H9 (cell line): ENCODE measurements around the gene CCL17. TPM values are rescaled to one million over a fixed set of nuclear protein-coding genes. Genes with fewer than 3 reads are reported as not detected.
"Not testable (repeated sequence)": the region's sequence is repeated elsewhere in the genome, so short reads cannot be mapped to it uniquely, and the experiment has no call there.

Experiments
- DNase-seq: peaks from one replicate; pipeline ENCODE4 v3.0.0-alpha.2; 2017
- H2AFZ ChIP-seq: one replicate; pipeline ENCODE4 v1.6.1; 2013; ENCODE audit warnings: mild to moderate bottlenecking, low read length, control low read depth, moderate library complexity
- H2AK5ac ChIP-seq: 2 replicates; pipeline ENCODE4 v1.6.1; 2013; ENCODE audit warnings: low read length, control low read depth, mixed read lengths; ENCODE audit not compliant: insufficient read length
- H2BK120ac ChIP-seq: one replicate; pipeline ENCODE4 v1.6.1; 2013; ENCODE audit warnings: low read depth, mild to moderate bottlenecking, low read length, control low read depth, inconsistent platforms; ENCODE audit not compliant: poor library complexity, severe bottlenecking
- H2BK12ac ChIP-seq: 2 replicates; pipeline ENCODE4 v1.6.1; 2013; ENCODE audit warnings: low read length, control low read depth, mixed read lengths, low read depth; ENCODE audit not compliant: insufficient read length
- H2BK15ac ChIP-seq: 2 replicates; pipeline ENCODE4 v1.6.1; 2013; ENCODE audit warnings: low read depth, low read length, control low read depth
- H2BK20ac ChIP-seq: one replicate; pipeline ENCODE4 v1.6.1; 2013; ENCODE audit warnings: low read depth, mild to moderate bottlenecking, low read length, control low read depth, inconsistent platforms; ENCODE audit not compliant: poor library complexity, severe bottlenecking
- H2BK5ac ChIP-seq: 2 replicates; pipeline ENCODE4 v1.6.1; 2013; ENCODE audit warnings: low read length, control low read depth, mixed read lengths; ENCODE audit not compliant: insufficient read length
- H3K14ac ChIP-seq: 2 replicates; pipeline ENCODE4 v1.6.1; 2013; ENCODE audit warnings: low read length, control low read depth; ENCODE audit not compliant: insufficient read depth
- H3K18ac ChIP-seq: 2 replicates; pipeline ENCODE4 v1.6.1; 2013; ENCODE audit warnings: low read depth, mild to moderate bottlenecking, mixed read lengths, low read length, control low read depth; ENCODE audit not compliant: insufficient read length
- H3K23ac ChIP-seq: 2 replicates; pipeline ENCODE4 v1.6.1; 2013; ENCODE audit warnings: low read length, control low read depth, mixed read lengths, low read depth; ENCODE audit not compliant: insufficient read length
- H3K23me2 ChIP-seq: 2 replicates; pipeline ENCODE4 v1.6.1; 2013; ENCODE audit warnings: low read depth, mild to moderate bottlenecking, mixed read lengths, low read length, control low read depth; ENCODE audit not compliant: insufficient read length, poor library complexity, severe bottlenecking
- H3K27ac ChIP-seq: 2 replicates; pipeline ENCODE4 v1.5.1; 2013; ENCODE audit warnings: low read length, control low read depth, mixed read lengths, low read depth; ENCODE audit not compliant: insufficient read length
- H3K27me3 ChIP-seq: 2 replicates; pipeline ENCODE4 v1.6.1; 2013; ENCODE audit warnings: low read length, control low read depth, inconsistent platforms; ENCODE audit not compliant: insufficient read depth
- H3K4ac ChIP-seq: 2 replicates; pipeline ENCODE4 v1.6.1; 2013; ENCODE audit warnings: low read depth, mild to moderate bottlenecking, control low read depth, inconsistent platforms, low read length, moderate library complexity
- H3K4me1 ChIP-seq: 2 replicates; pipeline ENCODE4 v1.6.1; 2013; ENCODE audit warnings: low read length, control low read depth, inconsistent platforms; ENCODE audit not compliant: insufficient read depth
- H3K4me2 ChIP-seq: 2 replicates; pipeline ENCODE4 v1.6.1; 2013; ENCODE audit warnings: low read length, control low read depth, mixed read lengths; ENCODE audit not compliant: insufficient read length, insufficient read depth
- H3K56ac ChIP-seq: 2 replicates; pipeline ENCODE4 v1.6.1; 2013; ENCODE audit warnings: low read depth, mild to moderate bottlenecking, mixed read lengths, low read length, control low read depth; ENCODE audit not compliant: insufficient read length
- H3K79me1 ChIP-seq: 2 replicates; pipeline ENCODE4 v1.6.1; 2013; ENCODE audit warnings: low read depth, mild to moderate bottlenecking, moderate library complexity, low read length, control low read depth, inconsistent platforms; ENCODE audit not compliant: insufficient read depth, poor library complexity, severe bottlenecking
- H3K79me2 ChIP-seq: 2 replicates; pipeline ENCODE4 v1.6.1; 2013; ENCODE audit warnings: low read length, control low read depth, inconsistent platforms; ENCODE audit not compliant: insufficient read depth
- H3K9ac ChIP-seq: 2 replicates; pipeline ENCODE4 v1.6.1; 2013; ENCODE audit warnings: low read length, control low read depth, mixed read lengths; ENCODE audit not compliant: insufficient read length; ENCODE audit errors: extremely low read depth
- H3K9me3 ChIP-seq: one replicate; pipeline ENCODE4 v1.6.1; 2013; ENCODE audit warnings: low read depth, low read length, inconsistent platforms; ENCODE audit not compliant: control insufficient read depth
- H3T11ph ChIP-seq: one replicate; pipeline ENCODE4 v1.6.1; 2013; ENCODE audit warnings: mild to moderate bottlenecking, low read length, control low read depth, inconsistent platforms
- H4K20me1 ChIP-seq: one replicate; pipeline ENCODE4 v1.6.1; 2013; ENCODE audit not compliant: control insufficient read depth, insufficient read length, insufficient read depth
- H4K5ac ChIP-seq: 2 replicates; pipeline ENCODE4 v1.6.1; 2013; ENCODE audit warnings: low read depth, mild to moderate bottlenecking, mixed read lengths, low read length, control low read depth; ENCODE audit not compliant: insufficient read length
- H4K8ac ChIP-seq: replicated peaks from 2 replicates; pipeline ENCODE4 v1.6.1; 2013; ENCODE audit warnings: low read length, control low read depth, mixed read lengths, low read depth; ENCODE audit not compliant: insufficient read length
- H4K91ac ChIP-seq: 2 replicates; pipeline ENCODE4 v1.6.1; 2013; ENCODE audit warnings: low read depth, mild to moderate bottlenecking, moderate library complexity, mixed read lengths, low read length, control low read depth; ENCODE audit not compliant: insufficient read length
- H3K27ac Mint-ChIP-seq, 3 experiments: 2 replicates in 2 of 3; 3 replicates in 1 of 3; pipeline ENCODE4 v1.8.0; 2020 to 2021; ENCODE audit warnings: mixed read lengths in 3 of 3, mild to moderate bottlenecking in 1 of 3, moderate library complexity in 1 of 3
- H3K27me3 Mint-ChIP-seq: 2 replicates; pipeline ENCODE4 v1.8.0; 2021; ENCODE audit warnings: low read depth, mild to moderate bottlenecking, moderate library complexity, mixed read lengths
- H3K36me3 Mint-ChIP-seq, 3 experiments: 2 replicates in 2 of 3; 3 replicates in 1 of 3; pipeline ENCODE4 v1.8.0; 2020 to 2021; ENCODE audit warnings: low read depth in 3 of 3, mixed read lengths in 3 of 3; ENCODE audit not compliant: insufficient read depth in 1 of 3
- H3K4me1 Mint-ChIP-seq, 2 experiments: 2 replicates each; pipeline ENCODE4 v1.8.0; 2020; ENCODE audit warnings: mixed read lengths in 2 of 2
- H3K4me3 Mint-ChIP-seq, 2 experiments: 2 replicates in 1 of 2; 3 replicates in 1 of 2; pipeline ENCODE4 v1.8.0; 2020 to 2021; ENCODE audit warnings: mild to moderate bottlenecking in 2 of 2, mixed read lengths in 2 of 2, moderate library complexity in 1 of 2
- H3K9me3 Mint-ChIP-seq, 2 experiments: 2 replicates in 1 of 2; 3 replicates in 1 of 2; pipeline ENCODE4 v1.8.0; 2020; ENCODE audit warnings: mild to moderate bottlenecking in 2 of 2, mixed read lengths in 2 of 2, moderate library complexity in 1 of 2
- WGBS: extraction: QIAGEN DNeasy Blood & Tissue Kit; methylation state at CpG from one replicate; pipeline ENCODE4 v1.1.7; 2013; ENCODE audit warnings: missing lambda C conversion rate, low lambda C conversion rate, mixed read lengths; ENCODE audit not compliant: insufficient read length; ENCODE audit errors: extremely low coverage; 5-methylcytosine and 5-hydroxymethylcytosine counted together
- total RNA-seq: library from RNA; stranded (reverse); gene quantifications from 2 replicates; pipeline ENCODE4 v1.2.1, GENCODE V29; 2021
- TF ChIP-seq, protein P1 (sequence below): fragments of 200-600 bp; sonication (generic); conservative IDR thresholded peaks from 3 replicates; pipeline ENCODE4 v1.8.0; 2021; ENCODE audit warnings: antibody characterized with exemption, mild to moderate bottlenecking

The CCL17 gene
- total RNA-seq, 1 experiment from 2014 or later = not detected

DNA sequence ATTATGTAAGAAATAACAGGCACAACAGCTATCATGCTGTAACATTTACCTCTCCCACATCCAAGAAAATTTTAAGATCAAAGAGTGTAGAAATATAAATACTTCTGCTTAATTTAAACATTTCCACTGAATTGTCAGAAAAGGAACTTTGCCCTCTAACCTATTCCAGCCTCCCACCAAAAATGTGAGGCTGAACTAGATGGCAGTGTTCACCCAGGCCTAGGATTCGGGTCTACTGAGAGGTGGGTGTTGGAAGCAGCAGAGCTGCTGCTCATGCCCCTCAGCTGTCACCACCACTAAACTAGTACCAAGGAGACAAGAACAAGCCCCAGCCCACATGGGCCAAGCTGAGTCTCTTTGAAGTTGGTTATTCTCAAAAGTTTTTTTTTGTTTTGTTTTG is 31.3 kb downstream of the CCL17 start:
- H3K18ac ChIP-seq = no peak overlapping the region
- H2BK12ac ChIP-seq = no peak overlapping the region
- H3K79me1 ChIP-seq = no peaks in the 10 kb centered on the region
- Mint-ChIP-seq H3K4me1 (no peaks in the 10 kb centered on the region), H3K27ac (no peak overlapping the region; a peak in 1 of 7 replicates), H3K36me3 (peaks cover 49 to 84% (median 79%) of the 10 kb centered on the region in 3 experiments), H3K27me3 (no peaks in the 10 kb centered on the region), H3K9me3 (peaks cover 9 to 11% of the 10 kb centered on the region in 2 experiments; a peak in 4 of 5 replicates), H3K4me3 (no peak overlapping the region)
- no peak overlapping the region for H3K4me2 ChIP-seq
- H3K9ac ChIP-seq = no peak overlapping the region
- no peaks in the 10 kb centered on the region for H3K9me3 ChIP-seq
- no peak overlapping the region for H3K4ac ChIP-seq
- H2BK5ac ChIP-seq = no peak overlapping the region
- H2BK120ac ChIP-seq = no peak overlapping the region
- H4K5ac ChIP-seq = no peak overlapping the region
- no peak overlapping the region for H3K23ac ChIP-seq
- TF ChIP-seq, protein P1, sequence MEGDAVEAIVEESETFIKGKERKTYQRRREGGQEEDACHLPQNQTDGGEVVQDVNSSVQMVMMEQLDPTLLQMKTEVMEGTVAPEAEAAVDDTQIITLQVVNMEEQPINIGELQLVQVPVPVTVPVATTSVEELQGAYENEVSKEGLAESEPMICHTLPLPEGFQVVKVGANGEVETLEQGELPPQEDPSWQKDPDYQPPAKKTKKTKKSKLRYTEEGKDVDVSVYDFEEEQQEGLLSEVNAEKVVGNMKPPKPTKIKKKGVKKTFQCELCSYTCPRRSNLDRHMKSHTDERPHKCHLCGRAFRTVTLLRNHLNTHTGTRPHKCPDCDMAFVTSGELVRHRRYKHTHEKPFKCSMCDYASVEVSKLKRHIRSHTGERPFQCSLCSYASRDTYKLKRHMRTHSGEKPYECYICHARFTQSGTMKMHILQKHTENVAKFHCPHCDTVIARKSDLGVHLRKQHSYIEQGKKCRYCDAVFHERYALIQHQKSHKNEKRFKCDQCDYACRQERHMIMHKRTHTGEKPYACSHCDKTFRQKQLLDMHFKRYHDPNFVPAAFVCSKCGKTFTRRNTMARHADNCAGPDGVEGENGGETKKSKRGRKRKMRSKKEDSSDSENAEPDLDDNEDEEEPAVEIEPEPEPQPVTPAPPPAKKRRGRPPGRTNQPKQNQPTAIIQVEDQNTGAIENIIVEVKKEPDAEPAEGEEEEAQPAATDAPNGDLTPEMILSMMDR = no peak
- H3K27ac ChIP-seq = no peak overlapping the region
- H4K91ac ChIP-seq = no peak overlapping the region
- no peak overlapping the region for H2AFZ ChIP-seq
- H2BK20ac ChIP-seq = no peak overlapping the region
- DNase-seq = no peak
- H4K20me1 ChIP-seq = no peaks in the 10 kb centered on the region
- no peaks in the 10 kb centered on the region for H3K79me2 ChIP-seq
- no peak overlapping the region for H3K14ac ChIP-seq
- H3K27me3 ChIP-seq = no peaks in the 10 kb centered on the region; the same call in 1 of the 2 replicates
- no CpG with 5 or more reads among the region's 1 CpG for WGBS
- H3K23me2 ChIP-seq = no peaks in the 10 kb centered on the region
- no peak overlapping the region for H3K56ac ChIP-seq
- no peak overlapping the region for H3T11ph ChIP-seq
- no peak overlapping the region for H4K8ac ChIP-seq
- H2BK15ac ChIP-seq = no peak overlapping the region
- no peak overlapping the region for H2AK5ac ChIP-seq
- no peaks in the 10 kb centered on the region for H3K4me1 ChIP-seq

DNA sequence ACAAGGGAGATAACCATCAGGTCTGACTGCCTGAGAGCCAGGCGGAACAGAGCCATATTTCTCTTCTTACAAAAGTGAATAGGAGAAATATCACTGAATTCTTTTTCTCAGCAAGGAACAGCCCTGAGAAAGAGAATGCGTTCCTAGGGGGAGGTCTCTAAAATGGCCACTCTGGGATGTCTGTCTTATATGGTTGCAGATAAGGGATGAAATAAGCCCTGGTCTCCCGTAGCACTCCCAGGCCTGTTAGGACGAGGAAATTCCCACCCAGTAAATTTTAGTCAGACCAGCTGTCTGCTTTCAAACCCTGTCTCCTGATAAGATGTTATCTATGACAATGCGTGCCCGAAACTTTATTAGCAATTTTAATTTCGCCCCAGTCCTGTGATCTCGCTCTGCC is 35.4 kb downstream of the CCL17 start:
- not testable (repeated sequence) for H3K79me1 ChIP-seq, H4K91ac ChIP-seq, H3K27me3 ChIP-seq, H3K4me2 ChIP-seq, H3T11ph ChIP-seq, H2BK5ac ChIP-seq, H3K9ac ChIP-seq, H3K56ac ChIP-seq, H4K5ac ChIP-seq, H2AFZ ChIP-seq, H2BK120ac ChIP-seq, H2BK15ac ChIP-seq, H3K27ac ChIP-seq, H3K4ac ChIP-seq, H3K23ac ChIP-seq, H3K4me1 ChIP-seq, H2AK5ac ChIP-seq, H3K27me3 Mint-ChIP-seq, H3K27ac Mint-ChIP-seq, H4K8ac ChIP-seq, H3K18ac ChIP-seq, DNase-seq, H3K4me3 Mint-ChIP-seq, H3K14ac ChIP-seq, H4K20me1 ChIP-seq, H3K9me3 ChIP-seq, H2BK20ac ChIP-seq, H2BK12ac ChIP-seq, H3K4me1 Mint-ChIP-seq, H3K23me2 ChIP-seq, H3K79me2 ChIP-seq
- WGBS = no CpG with 5 or more reads among the region's 8 CpGs
- Mint-ChIP-seq H3K9me3 (peaks cover 12 to 18% of the 10 kb centered on the region in 2 experiments; a peak in 4 of 5 replicates), H3K36me3 (peaks cover 41 to 62% (median 51%) of the 10 kb centered on the region in 3 experiments)
